GM12872 (cell line): ENCODE results near the gene PRSS56.

ENCODE experiments used
- TF ChIP-seq, protein P1 (sequence below): IDR thresholded peaks from 3 replicates; pipeline ENCODE4 v1.5.1; 2011; ENCODE audit warnings: low read depth, mild to moderate bottlenecking, low read length, moderate library complexity; ENCODE audit not compliant: insufficient read depth

Gene PRSS56

DNA sequence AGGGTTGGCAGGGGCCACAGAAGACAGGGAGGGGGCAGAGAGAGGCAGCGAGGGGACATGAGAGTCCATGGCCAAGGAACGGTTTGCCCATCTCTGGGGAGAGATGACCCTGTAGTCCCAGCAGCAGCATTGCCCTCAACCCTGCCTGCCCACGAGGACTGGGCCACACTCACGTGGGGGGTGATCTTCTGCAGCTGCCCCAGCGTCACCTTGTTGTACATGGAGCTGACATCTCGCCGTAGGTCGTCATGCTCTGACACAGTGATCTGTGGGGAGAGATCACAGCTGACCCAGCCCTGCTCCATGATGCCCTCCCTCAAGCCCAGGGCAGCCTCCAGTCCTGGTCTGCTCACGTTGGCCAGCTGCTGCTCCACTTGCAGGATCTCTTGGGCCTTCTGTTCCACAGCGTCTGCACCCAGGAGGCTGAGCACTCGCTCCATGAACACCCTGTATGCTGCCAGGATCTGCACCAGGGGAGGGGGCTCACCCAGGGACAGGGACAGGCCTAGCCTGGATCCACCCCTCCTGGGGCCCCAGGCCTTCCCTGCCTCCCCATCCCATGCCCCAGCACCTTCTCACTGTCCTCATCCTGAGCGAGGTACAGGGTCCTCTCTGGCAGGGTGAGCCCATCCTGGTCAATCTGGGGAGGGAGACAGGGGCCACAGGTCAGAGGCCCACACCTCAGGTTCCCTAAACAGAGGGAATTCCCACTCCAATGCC lies 35.4 kb upstream of the PRSS56 start:
- TF ChIP-seq, protein P1, sequence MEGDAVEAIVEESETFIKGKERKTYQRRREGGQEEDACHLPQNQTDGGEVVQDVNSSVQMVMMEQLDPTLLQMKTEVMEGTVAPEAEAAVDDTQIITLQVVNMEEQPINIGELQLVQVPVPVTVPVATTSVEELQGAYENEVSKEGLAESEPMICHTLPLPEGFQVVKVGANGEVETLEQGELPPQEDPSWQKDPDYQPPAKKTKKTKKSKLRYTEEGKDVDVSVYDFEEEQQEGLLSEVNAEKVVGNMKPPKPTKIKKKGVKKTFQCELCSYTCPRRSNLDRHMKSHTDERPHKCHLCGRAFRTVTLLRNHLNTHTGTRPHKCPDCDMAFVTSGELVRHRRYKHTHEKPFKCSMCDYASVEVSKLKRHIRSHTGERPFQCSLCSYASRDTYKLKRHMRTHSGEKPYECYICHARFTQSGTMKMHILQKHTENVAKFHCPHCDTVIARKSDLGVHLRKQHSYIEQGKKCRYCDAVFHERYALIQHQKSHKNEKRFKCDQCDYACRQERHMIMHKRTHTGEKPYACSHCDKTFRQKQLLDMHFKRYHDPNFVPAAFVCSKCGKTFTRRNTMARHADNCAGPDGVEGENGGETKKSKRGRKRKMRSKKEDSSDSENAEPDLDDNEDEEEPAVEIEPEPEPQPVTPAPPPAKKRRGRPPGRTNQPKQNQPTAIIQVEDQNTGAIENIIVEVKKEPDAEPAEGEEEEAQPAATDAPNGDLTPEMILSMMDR, result no peak

DNA sequence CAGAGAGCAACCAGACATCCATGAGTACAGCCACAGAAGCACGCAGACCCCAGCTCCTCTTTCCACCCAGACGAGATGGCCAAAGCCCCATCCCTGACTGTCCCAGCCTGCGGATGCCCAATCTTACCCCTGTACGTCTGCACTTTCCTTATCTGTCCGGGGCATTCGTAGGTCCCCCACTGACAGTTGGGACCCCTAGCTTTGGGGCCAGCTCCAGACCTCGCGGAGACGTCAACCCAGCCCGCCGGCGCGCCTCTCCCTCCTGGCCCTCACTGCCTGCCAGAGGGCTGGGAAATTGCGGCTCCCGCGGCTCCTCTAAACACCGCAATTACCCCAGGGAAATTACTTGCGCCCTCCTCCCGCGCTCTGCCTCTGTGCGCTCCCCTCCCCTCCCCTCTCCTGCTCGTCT lies 34.8 kb upstream of the PRSS56 start:
- TF ChIP-seq, protein P1, result no peak

DNA sequence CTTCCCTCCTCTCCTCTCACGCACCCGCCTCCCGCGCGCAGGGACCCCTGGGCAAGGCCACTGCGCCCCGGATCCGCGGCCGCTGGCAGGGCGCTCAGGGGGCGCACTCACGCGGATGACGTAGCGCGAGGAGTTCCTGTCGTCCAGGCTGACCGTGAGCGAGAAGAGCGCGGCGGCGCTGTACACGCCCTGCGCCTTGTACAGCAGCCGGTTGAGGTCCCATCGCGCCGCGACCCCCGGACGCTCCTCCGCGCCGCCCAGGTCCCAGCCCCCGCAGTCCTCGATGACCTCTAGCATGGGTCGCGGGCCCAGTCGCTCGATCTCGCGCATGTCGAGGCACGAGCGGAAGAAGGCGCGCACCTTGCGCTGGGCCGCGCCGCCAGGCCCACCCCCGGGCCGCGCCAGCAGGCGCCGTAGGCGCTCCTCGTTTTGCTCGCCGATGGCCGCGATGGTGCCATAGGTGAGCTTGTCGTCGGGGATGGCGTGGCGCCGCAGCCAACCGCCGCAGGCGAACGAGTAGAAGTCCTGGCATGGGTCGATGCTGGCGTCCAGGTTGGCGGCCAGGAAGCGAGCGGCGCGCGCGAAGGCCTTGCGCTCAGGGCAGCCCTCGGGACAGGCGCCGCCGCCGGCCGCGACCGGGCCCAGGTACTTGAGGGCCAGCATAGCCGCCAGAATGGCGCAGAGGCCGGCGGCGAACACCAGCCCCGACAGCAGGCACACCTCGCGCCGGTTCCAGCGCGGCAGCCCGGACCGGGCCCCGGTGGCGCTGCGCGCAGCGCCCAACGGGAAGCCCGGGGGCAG lies 34.2 kb upstream of the PRSS56 start:
- TF ChIP-seq, protein P1, result no peak

DNA sequence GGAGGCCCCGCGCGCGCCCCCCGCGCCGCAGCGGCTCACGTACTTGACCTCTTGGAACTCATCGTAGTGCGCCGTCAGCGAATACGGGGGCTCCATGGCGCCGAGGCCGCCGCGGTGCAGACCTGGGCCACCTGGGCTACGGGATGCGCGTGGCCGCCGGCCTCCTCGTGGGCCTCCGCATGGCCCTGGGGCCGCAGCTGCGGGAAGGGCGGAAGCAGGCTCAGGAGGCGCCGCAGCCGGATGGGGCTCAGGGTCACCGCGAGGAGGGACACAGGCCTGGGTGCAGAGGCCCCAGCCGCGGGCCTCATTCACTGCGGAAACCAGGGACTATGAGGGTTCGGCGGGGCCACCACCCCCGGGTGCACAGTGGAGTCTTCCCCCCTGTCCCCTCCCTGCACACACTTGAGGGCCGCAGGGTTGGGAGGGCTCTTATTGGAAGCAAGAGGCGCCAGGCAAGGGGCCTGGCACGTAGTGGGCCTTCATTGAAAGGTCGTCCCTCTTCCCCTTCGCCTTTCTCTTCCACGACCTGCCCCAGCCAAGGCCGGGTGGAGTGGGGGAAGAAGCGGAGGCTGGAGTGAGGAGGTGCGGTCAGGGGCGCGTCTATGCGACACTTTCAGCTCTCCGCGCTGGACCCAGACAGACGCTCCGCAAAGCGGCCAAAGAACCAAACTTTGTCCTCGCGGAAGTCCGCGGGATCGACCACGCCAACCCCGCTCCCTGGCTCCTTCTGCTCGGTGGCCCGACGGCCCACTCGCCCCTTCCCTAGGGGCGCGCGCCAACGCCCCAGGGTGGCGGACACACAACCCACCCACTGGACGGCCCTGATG lies 33.4 kb upstream of the PRSS56 start:
- TF ChIP-seq, protein P1, result no peak

DNA sequence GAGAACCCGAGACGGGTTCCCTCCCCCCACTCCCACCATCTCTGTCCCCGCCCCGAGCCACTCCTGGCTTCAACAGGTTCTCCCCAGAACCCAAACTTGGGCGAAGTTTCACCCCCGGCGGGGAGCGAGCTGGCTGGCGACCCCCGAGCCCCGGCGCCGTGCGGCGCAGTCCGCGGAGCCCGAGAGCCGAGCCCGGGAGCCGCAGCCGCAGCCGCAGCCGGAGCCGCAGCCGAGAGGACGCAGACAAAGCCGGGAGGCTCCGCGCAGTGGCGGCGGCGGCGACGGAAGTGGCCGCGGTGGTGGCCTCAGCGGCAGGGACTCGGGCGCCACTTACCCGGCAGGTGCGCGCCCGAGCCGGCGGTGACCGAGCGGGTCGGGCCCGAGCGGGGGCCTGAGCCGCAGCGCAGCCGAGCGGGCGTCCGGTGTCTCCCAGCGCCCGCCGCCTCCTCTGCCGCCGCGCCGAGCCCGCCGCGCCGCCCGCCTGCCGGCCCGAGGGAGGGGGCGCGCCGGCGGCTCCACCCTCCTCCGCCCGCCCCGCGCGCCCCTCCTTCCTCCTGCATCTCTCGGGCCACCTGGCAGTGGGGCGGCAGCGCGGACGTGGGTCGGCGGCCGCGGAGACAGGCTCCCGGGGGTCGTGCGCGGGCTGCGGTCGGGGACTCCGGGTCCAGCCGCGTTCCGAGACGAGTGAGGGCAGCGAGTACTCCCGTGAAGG lies 32.6 kb upstream of the PRSS56 start, which contains the start of gene ECEL1:
ECEL1 (minus strand) TSS at position 450 of the 712 bp plus-strand sequence. CDS start 1,181 bp downstream, outside the sequence.
- TF ChIP-seq, protein P1, result no peak

DNA sequence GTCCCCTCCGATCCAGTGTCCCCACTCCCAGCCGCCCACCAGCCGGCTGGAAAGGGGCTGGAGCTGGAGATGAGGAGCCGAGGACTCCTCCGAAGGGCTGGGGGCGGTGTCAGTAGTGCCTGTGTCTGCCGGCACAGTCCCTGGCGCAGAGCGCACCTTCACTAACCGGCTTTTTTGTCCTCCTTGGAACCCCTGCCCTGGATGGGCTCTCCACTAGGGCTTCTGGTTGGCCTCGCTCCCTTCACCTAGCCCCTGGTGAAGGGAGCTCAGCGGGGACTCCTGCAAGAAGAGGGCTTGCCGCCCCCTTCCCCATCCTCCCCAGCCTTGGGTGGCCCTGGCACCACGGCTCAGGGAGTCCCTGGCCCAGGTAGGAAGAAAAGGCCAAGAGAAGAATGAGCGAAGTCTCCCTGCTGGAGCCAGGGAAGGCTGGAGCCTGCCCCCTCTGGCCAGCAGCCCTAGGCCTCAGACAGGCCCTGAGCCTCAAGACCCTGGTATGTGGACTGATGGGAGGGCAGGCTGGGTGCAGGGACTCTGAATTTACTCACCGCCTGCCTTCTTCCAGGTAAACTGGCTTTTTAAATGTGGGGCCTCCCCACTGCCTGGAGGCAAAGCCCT lies 32.0 kb upstream of the PRSS56 start:
- TF ChIP-seq, protein P1, result no peak
